Renal pelvis (tissue), 4 donors: ENCODE data around the gene TRAPPC5. TPM values are rescaled to one million over a fixed set of nuclear protein-coding genes. Genes with fewer than 3 reads are reported as not detected.

ENCODE experiments used
- DNase-seq: peaks from one replicate; pipeline ENCODE4 v3.0.0-alpha.2; 2013
- polyA plus RNA-seq, 3 donors: library from polyadenylated mRNA; unstranded; fragments of 120-200 nt; gene quantifications; one replicate each; pipeline ENCODE4 v1.2.1, GENCODE V29; 2013; ENCODE audit not compliant: insufficient read length in 3 of 3

TRAPPC5 gene
- polyA plus RNA-seq, 3 donors: 60.2 to 81.9 (median 65.1) TPM

- DNase-seq: no peak
These were observed 48.6 kb downstream of the TRAPPC5 start for GRCh38 chr19:7729211-7729610.

- DNase-seq: no peak
These were observed 49.2 kb downstream of the TRAPPC5 start for GRCh38 chr19:7729831-7730285.

- DNase-seq: no peak
These were observed 49.9 kb downstream of the TRAPPC5 start for GRCh38 chr19:7730286-7731217.

DNA sequence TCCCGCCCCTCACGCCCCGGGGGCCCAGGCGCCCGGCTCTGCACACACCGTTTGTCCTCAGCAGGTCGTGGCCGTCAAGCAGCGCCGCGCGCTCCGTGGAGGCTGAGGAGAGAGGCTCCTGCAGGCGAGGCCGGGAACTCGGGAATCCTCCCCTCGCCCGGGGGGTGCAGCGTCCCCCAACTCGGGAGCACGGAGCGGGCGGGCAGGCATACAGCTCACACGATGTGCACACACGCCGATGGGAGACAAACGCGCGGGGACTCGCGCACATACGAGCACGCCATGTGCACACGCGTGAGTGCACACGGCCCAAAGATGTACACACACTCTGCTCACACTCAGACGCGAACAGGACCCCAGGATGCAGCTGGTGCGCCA is 50.6 kb downstream of the TRAPPC5 start:
- DNase-seq: no peak

GRCh38 chr19:7731615-7732014 is 51.0 kb downstream of the TRAPPC5 start:
- DNase-seq: no peak

- no peak for DNase-seq
These were observed 51.4 kb downstream of the TRAPPC5 start, which contains the start of gene CLEC4G for GRCh38 chr19:7732045-7732444. CLEC4G (minus strand) TSS chr19:7732110; CDS start chr19:7732102, 8 bp downstream.

- no peak for DNase-seq
These were observed 52.7 kb downstream of the TRAPPC5 start for GRCh38 chr19:7733376-7733775.

GRCh38 chr19:7734220-7735203 is 53.9 kb downstream of the TRAPPC5 start:
- DNase-seq: no peak

- DNase-seq: no peak
These were observed 55.5 kb downstream of the TRAPPC5 start for GRCh38 chr19:7736148-7736547.

- DNase-seq: no peak
These were observed 56.6 kb downstream of the TRAPPC5 start for GRCh38 chr19:7737215-7737614.

Other genes with a start within 250 kb of the TRAPPC5 start
- gene PEX11G, start 191.8 kb upstream of the TRAPPC5 start, polyA plus RNA-seq: 10 to 100 TPM in 1 of 3 donors, 1 to 10 TPM in 2; 7.0 to 10.8 (median 9.2) TPM
- gene ZNF358, start 164.7 kb upstream of the TRAPPC5 start, polyA plus RNA-seq: 10 to 100 TPM; 53.7 to 70.8 (median 64.5) TPM
- 10 to 100 TPM; 18.5 to 20.0 (median 19.8) TPM for gene MCOLN1, start 158.2 kb upstream of the TRAPPC5 start, polyA plus RNA-seq
- gene PNPLA6, start 145.1 kb upstream of the TRAPPC5 start, polyA plus RNA-seq: 10 to 100 TPM; 42.2 to 46.0 (median 42.8) TPM
- 10 to 100 TPM; 25.0 to 28.6 (median 26.2) TPM for gene CAMSAP3, start 85.0 kb upstream of the TRAPPC5 start, polyA plus RNA-seq
- 10 to 100 TPM; 37.5 to 47.5 (median 44.2) TPM for gene XAB2, start 51.3 kb upstream of the TRAPPC5 start, polyA plus RNA-seq
- gene PET100, start 51.0 kb upstream of the TRAPPC5 start, polyA plus RNA-seq: 100 to 1,000 TPM; 105 to 133 (median 113) TPM
- gene PCP2, start 47.1 kb upstream of the TRAPPC5 start, polyA plus RNA-seq: 1 to 10 TPM in 2 of 3 donors, under 1 TPM in 1; 0.91 to 2.1 (median 1.0) TPM
- gene STXBP2, start 43.7 kb upstream of the TRAPPC5 start, polyA plus RNA-seq: 10 to 100 TPM; 61.8 to 89.2 (median 81.4) TPM
- 1 to 10 TPM; 1.3 to 2.2 (median 1.4) TPM for gene RETN, start 11.8 kb upstream of the TRAPPC5 start, polyA plus RNA-seq
- under 1 TPM; 0.21 to 0.53 (median 0.21) TPM for gene MCEMP1, start 3.7 kb upstream of the TRAPPC5 start, polyA plus RNA-seq
- under 1 TPM in 2 of 3 donors, not detected in 1; 0.12 to 0.17 TPM for gene FCER2, start 21.3 kb downstream of the TRAPPC5 start, polyA plus RNA-seq
- gene CLEC4G, start 51.3 kb downstream of the TRAPPC5 start, polyA plus RNA-seq: not detected
- 1 to 10 TPM in 2 of 3 donors, under 1 TPM in 1; 1.00 to 1.9 (median 1.5) TPM for gene CD209, start 66.7 kb downstream of the TRAPPC5 start, polyA plus RNA-seq
- gene CLEC4M, start 82.4 kb downstream of the TRAPPC5 start, polyA plus RNA-seq: 1 to 10 TPM; 2.4 to 3.9 (median 3.9) TPM
- 10 to 100 TPM; 17.1 to 18.4 (median 18.2) TPM for gene EVI5L, start 149.4 kb downstream of the TRAPPC5 start, polyA plus RNA-seq
- gene PRR36, start 193.6 kb downstream of the TRAPPC5 start, polyA plus RNA-seq: 10 to 100 TPM in 1 of 3 donors, 1 to 10 TPM in 2; 9.0 to 10.1 (median 9.6) TPM
- gene LRRC8E, start 207.7 kb downstream of the TRAPPC5 start, polyA plus RNA-seq: 1 to 10 TPM; 2.8 to 4.1 (median 3.9) TPM
- 10 to 100 TPM; 31.3 to 40.5 (median 36.4) TPM for gene MAP2K7, start 223.0 kb downstream of the TRAPPC5 start, polyA plus RNA-seq
- gene TGFBR3L, start 234.0 kb downstream of the TRAPPC5 start, polyA plus RNA-seq: 1 to 10 TPM in 1 of 3 donors, under 1 TPM in 2; 0.70 to 1.3 (median 0.97) TPM
- gene SNAPC2, start 239.5 kb downstream of the TRAPPC5 start, polyA plus RNA-seq: 10 to 100 TPM; 15.7 to 24.0 (median 23.0) TPM
- gene CTXN1, start 245.3 kb downstream of the TRAPPC5 start, polyA plus RNA-seq: 10 to 100 TPM; 26.8 to 41.4 (median 35.9) TPM